GM12878 (cell line): Measurements from ENCODE around the gene NDUFAB1. TPM values are rescaled to one million over a fixed set of nuclear protein-coding genes. Genes with fewer than 3 reads are reported as not detected.

ENCODE experiments used
- ATAC-seq: fragments of 200-7000 bp; cut with Tn5 transposase; 3 replicates; pipeline ENCODE4 v1.9.1; 2020; ENCODE audit warnings: mild to moderate bottlenecking, moderate library complexity
- BruUV-seq: library from RNA; stranded (reverse); fragments of 400-500 nt; replicated peaks from 2 replicates; lab custom pipeline; 2021; lab: Mats Ljungman, UMichigan
- CTCF ChIA-PET: fragments of 300-600 bp; sonication (Branson Sonifier 250); formaldehyde crosslinking; extraction: SDS; loops from one replicate; lab custom pipeline; 2021; ENCODE audit warnings: inconsistent platforms; lab: Yijun Ruan, JAX
- POLR2A ChIA-PET: fragments of 350-600 bp; formaldehyde crosslinking; extraction: SDS; loops from one replicate; lab custom pipeline; 2021; ENCODE audit warnings: inconsistent platforms; lab: Charles Lee
- RAD21 ChIA-PET: fragments of 300-600 bp; sonication (Branson Sonifier 250); formaldehyde crosslinking; loops from one replicate; lab custom pipeline; 2023; ENCODE audit warnings: antibody characterized with exemption; ENCODE audit not compliant: unreplicated experiment; lab: Charles Lee
- SMC1A ChIA-PET: fragments of 300-600 bp; sonication (Branson Sonifier 250); formaldehyde crosslinking; loops from one replicate; lab custom pipeline; 2023; ENCODE audit not compliant: unreplicated experiment, uncharacterized antibody; lab: Charles Lee
- DNase-seq: peaks from one replicate; pipeline ENCODE4 v3.0.0-alpha.2; 2011; ENCODE audit warnings: low read depth, low spot score
- FAIRE-seq: peaks from 3 replicates; lab custom pipeline; 2011; peaks lifted over from hg19 to GRCh38; lab: Jason Lieb, UNC
- H2AFZ ChIP-seq: 2 replicates; pipeline ENCODE4 v1.6.0; 2011; ENCODE audit warnings: low read depth, low read length, control low read depth; ENCODE audit not compliant: control insufficient read depth
- H3K27ac ChIP-seq: 2 replicates; pipeline ENCODE4 v1.5.1; 2011; ENCODE audit warnings: control low read depth; ENCODE audit not compliant: control insufficient read depth, insufficient read depth
- H3K27me3 ChIP-seq, 2 experiments: replicated peaks in 1 of 2; 2 replicates each; pipeline versions ENCODE4 v1.6.0 to v1.6.1; 2011; ENCODE audit warnings: low read length in 1 of 2; ENCODE audit not compliant: control insufficient read depth in 2 of 2, insufficient read depth in 2 of 2
- H3K36me3 ChIP-seq, 2 experiments: 2 replicates each; pipeline ENCODE4 v1.5.1; 2011; ENCODE audit warnings: low read length in 1 of 2; ENCODE audit not compliant: control insufficient read depth in 2 of 2, insufficient read depth in 2 of 2
- H3K4me1 ChIP-seq: 2 replicates; pipeline ENCODE4 v1.6.1; 2011; ENCODE audit warnings: mild to moderate bottlenecking, low read length, moderate library complexity, mixed read lengths; ENCODE audit not compliant: control insufficient read depth, insufficient read depth
- H3K4me2 ChIP-seq: 2 replicates; pipeline ENCODE4 v1.6.0; 2011; ENCODE audit warnings: control low read depth; ENCODE audit not compliant: control insufficient read depth, insufficient read depth
- H3K4me3 ChIP-seq: fragments of 200-600 bp; sonication (generic); 2 replicates; pipeline ENCODE4 v1.5.1; 2016
- H3K79me2 ChIP-seq: 2 replicates; pipeline ENCODE4 v1.6.0; 2011; ENCODE audit warnings: low read length; ENCODE audit not compliant: control insufficient read depth, insufficient read depth
- H3K9ac ChIP-seq: 2 replicates; pipeline ENCODE4 v1.8.0; 2011; ENCODE audit warnings: low read length, control low read depth, mixed read lengths; ENCODE audit not compliant: control insufficient read depth, insufficient read depth
- H3K9me3 ChIP-seq: replicated peaks from 3 replicates; pipeline ENCODE4 v1.5.1; 2011; ENCODE audit warnings: mild to moderate bottlenecking, low read length; ENCODE audit not compliant: control insufficient read depth, insufficient read depth
- H4K20me1 ChIP-seq: 2 replicates; pipeline ENCODE4 v1.6.0; 2011; ENCODE audit not compliant: control insufficient read depth, insufficient read depth
- ATF7 ChIP-seq: fragments of 450-650 bp; IDR thresholded peaks from 2 replicates; pipeline ENCODE4 v1.6.1; 2016; ENCODE audit warnings: low read depth, mild to moderate bottlenecking
- CREB1 ChIP-seq: IDR thresholded peaks from 2 replicates; pipeline ENCODE4 v1.6.1; 2012; ENCODE audit warnings: low read depth, mild to moderate bottlenecking, inconsistent platforms
- GATAD2B ChIP-seq: fragments of 450-650 bp; conservative IDR thresholded peaks from 2 replicates; pipeline ENCODE4 v1.6.1; 2017; ENCODE audit warnings: low read depth, mild to moderate bottlenecking, moderate library complexity
- MYC ChIP-seq: IDR thresholded peaks from 2 replicates; pipeline ENCODE4 v1.6.1; 2011; ENCODE audit warnings: mild to moderate bottlenecking, low read length, moderate library complexity, inconsistent platforms; ENCODE audit not compliant: insufficient read depth, insufficient replicate concordance, insufficient read length, severe bottlenecking
- NR2C2 ChIP-seq: IDR thresholded peaks from 2 replicates; pipeline ENCODE4 v1.6.1; 2011; ENCODE audit warnings: borderline replicate concordance, low read depth; ENCODE audit not compliant: control insufficient read depth, insufficient read length
- PBX3 ChIP-seq: IDR thresholded peaks from 2 replicates; pipeline ENCODE4 v1.6.1; 2011; ENCODE audit warnings: mild to moderate bottlenecking, low read depth, low read length, moderate library complexity; ENCODE audit not compliant: insufficient replicate concordance
- SMAD5 ChIP-seq: IDR thresholded peaks from 2 replicates; pipeline ENCODE4 v1.6.1; 2016; ENCODE audit warnings: antibody characterized with exemption, low read depth
- SPI1 ChIP-seq: IDR thresholded peaks from 2 replicates; pipeline ENCODE4 v1.6.1; 2011; ENCODE audit warnings: low read depth, mild to moderate bottlenecking, low read length, moderate library complexity, borderline replicate concordance; ENCODE audit not compliant: insufficient read depth
- SREBF2 ChIP-seq: IDR thresholded peaks from 2 replicates; pipeline ENCODE4 v1.6.1; 2012; ENCODE audit warnings: mild to moderate bottlenecking, low read length
- TCF12 ChIP-seq: IDR thresholded peaks from 2 replicates; pipeline ENCODE4 v1.6.1; 2011; ENCODE audit warnings: low read depth, mild to moderate bottlenecking, low read length
- YY1 ChIP-seq: IDR thresholded peaks from 2 replicates; pipeline ENCODE4 v1.6.1; 2011; ENCODE audit warnings: low read depth, mild to moderate bottlenecking, low read length
- ZNF384 ChIP-seq: IDR thresholded peaks from 2 replicates; pipeline ENCODE4 v1.6.1; 2012; ENCODE audit warnings: low read depth, mild to moderate bottlenecking, low read length, improper control_type of control experiment, borderline replicate concordance
- WGBS: methylation state at CpG from one replicate; pipeline ENCODE4 v1.1.6; 2016; ENCODE audit warnings: low lambda C conversion rate; ENCODE audit not compliant: insufficient replicate concordance, insufficient coverage; ENCODE audit errors: missing lambda C conversion rate; 5-methylcytosine and 5-hydroxymethylcytosine counted together
- in situ Hi-C: fragments of 300-500 bp; cut with MboI; formaldehyde crosslinking; loops from 9 replicates; pipeline ENCODE4 v1.14.3; 2018; ENCODE audit warnings: mixed read lengths
- intact Hi-C: fragments of 100-400 bp; cut with micrococcal nuclease; formaldehyde crosslinking; loops from one replicate; pipeline ENCODE4 v1.14.2; 2022; ENCODE audit not compliant: unreplicated experiment
- polyA plus RNA-seq, 11 experiments: library from polyadenylated mRNA; depleted of rRNA in 4 of 11; unstranded in 6 of 11; stranded (reverse) in 5 of 11; fragments of >200 nt; fragmentation: Nextera tagmentation in 4 of 11; fragmentation: Illumina TruSeq in 1 of 11; extraction: Ambion mirVana in 4 of 11; extraction: Trizol in 1 of 11; gene quantifications; 1 replicate in 1 of 11; 2 replicates in 10 of 11; pipeline versions ENCODE4 v1.2.1 to v1.2.3, GENCODE V29; 2011 to 2016; ENCODE audit warnings: inconsistent platforms in 2 of 11, missing spikeins in 2 of 11, low read depth in 1 of 11
- total RNA-seq, 4 experiments: library from RNA; depleted of rRNA in 3 of 4; stranded (reverse); fragments of >200 nt in 3 of 4; fragmentation: Illumina TruSeq in 1 of 4; extraction: Trizol in 1 of 4; gene quantifications; 2 replicates each; pipeline versions ENCODE4 v1.2.1 to v1.2.3, GENCODE V29; 2013 to 2021

Gene NDUFAB1
- total and polyA plus RNA-seq, 10 of the 15 experiments (the other 5 are each of a cell fraction or from before 2014, with no cell fraction given), result 79.9 to 584 (median 231) TPM

GRCh38 chr16:23570992-23571632 is 25.0 kb downstream of the NDUFAB1 start:
- SMC1A ChIA-PET, result no interaction called here
- no peak overlapping the region for H3K27ac ChIP-seq
- peak; percentile 38; the same call in 2 of the 3 replicates for ATAC-seq
- RAD21 ChIA-PET, result interaction anchor here (1.2 kb wide), 1 partner anchor 14 kb away, joined by 3 read pairs; the partner anchor contains the start of genes EARS2 and UBFD1
- H3K79me2 ChIP-seq, result no peaks in the 10 kb centered on the region
- in situ Hi-C loops, result no loop called here
- CTCF ChIA-PET, result interaction anchor here (1.1 kb wide), 1 partner anchor 26 kb away, joined by 8 read pairs; the partner anchor contains the start of gene NDUFAB1
- H4K20me1 ChIP-seq, result no peaks in the 10 kb centered on the region
- FAIRE-seq, result no peak
- H3K4me2 ChIP-seq, result no peak overlapping the region
- H2AFZ ChIP-seq, result no peak overlapping the region
- no peaks in the 10 kb centered on the region for H3K9me3 ChIP-seq
- H3K27me3 ChIP-seq, result no peaks in the 10 kb centered on the region
- no peak overlapping the region for H3K9ac ChIP-seq
- TSS peak; percentile 2 for BruUV-seq
- intact Hi-C loops, result no loop called here
- TF ChIP-seq SPI1 (peak; percentile 63; the same call in 1 of the 2 replicates), PBX3 (no peak)
- H3K4me3 ChIP-seq, result no peak overlapping the region
- peaks cover 3 to 35% of the 10 kb centered on the region in 2 experiments for H3K36me3 ChIP-seq
- POLR2A ChIA-PET, result no interaction called here
- no peak for DNase-seq
- 23% methylated on average over 8 of the region's 8 CpGs for WGBS
- H3K4me1 ChIP-seq, result peaks cover 14% of the 10 kb centered on the region

GRCh38 chr16:23567602-23568001 is 28.5 kb downstream of the NDUFAB1 start:
- no peaks in the 10 kb centered on the region for H4K20me1 ChIP-seq
- no peaks in the 10 kb centered on the region for H3K27me3 ChIP-seq
- H3K4me1 ChIP-seq, result peaks cover 14% of the 10 kb centered on the region
- TF ChIP-seq YY1, result no peak
- no peak for TF ChIP-seq MYC
- TF ChIP-seq ZNF384, result no peak
- no peak for TF ChIP-seq GATAD2B
- TF ChIP-seq SREBF2, result no peak
- TF ChIP-seq NR2C2, result no peak
- no peak for TF ChIP-seq ATF7
- no peak for TF ChIP-seq TCF12
- no peak for TF ChIP-seq CREB1
- TF ChIP-seq SMAD5, result no peak
- POLR2A ChIA-PET, result no interaction called here
- RAD21 ChIA-PET, result no interaction called here
- WGBS, result 98% methylated on average over 3 of the region's 3 CpGs
- H3K4me2 ChIP-seq, result no peak overlapping the region
- ATAC-seq (no peak), DNase-seq (no peak), FAIRE-seq (no peak)
- no peak overlapping the region for H3K4me3 ChIP-seq
- H3K9me3 ChIP-seq, result no peaks in the 10 kb centered on the region
- in situ Hi-C loops (no loop called here), intact Hi-C loops (no loop called here)
- no TSS peak for BruUV-seq
- H3K9ac ChIP-seq, result no peak overlapping the region
- CTCF ChIA-PET, result no interaction called here
- no peaks in the 10 kb centered on the region for H3K79me2 ChIP-seq
- SMC1A ChIA-PET, result no interaction called here
- H2AFZ ChIP-seq, result no peak overlapping the region
- peaks cover 5 to 40% of the 10 kb centered on the region in 2 experiments for H3K36me3 ChIP-seq
- H3K27ac ChIP-seq, result no peak overlapping the region
